Effector CD4-positive, alpha-beta T cell (primary cell): ENCODE results near the gene EID3.

Source experiments
- DNase-seq: peaks from one replicate; pipeline ENCODE4 v3.0.0-alpha.2; 2020

The EID3 gene

DNA sequence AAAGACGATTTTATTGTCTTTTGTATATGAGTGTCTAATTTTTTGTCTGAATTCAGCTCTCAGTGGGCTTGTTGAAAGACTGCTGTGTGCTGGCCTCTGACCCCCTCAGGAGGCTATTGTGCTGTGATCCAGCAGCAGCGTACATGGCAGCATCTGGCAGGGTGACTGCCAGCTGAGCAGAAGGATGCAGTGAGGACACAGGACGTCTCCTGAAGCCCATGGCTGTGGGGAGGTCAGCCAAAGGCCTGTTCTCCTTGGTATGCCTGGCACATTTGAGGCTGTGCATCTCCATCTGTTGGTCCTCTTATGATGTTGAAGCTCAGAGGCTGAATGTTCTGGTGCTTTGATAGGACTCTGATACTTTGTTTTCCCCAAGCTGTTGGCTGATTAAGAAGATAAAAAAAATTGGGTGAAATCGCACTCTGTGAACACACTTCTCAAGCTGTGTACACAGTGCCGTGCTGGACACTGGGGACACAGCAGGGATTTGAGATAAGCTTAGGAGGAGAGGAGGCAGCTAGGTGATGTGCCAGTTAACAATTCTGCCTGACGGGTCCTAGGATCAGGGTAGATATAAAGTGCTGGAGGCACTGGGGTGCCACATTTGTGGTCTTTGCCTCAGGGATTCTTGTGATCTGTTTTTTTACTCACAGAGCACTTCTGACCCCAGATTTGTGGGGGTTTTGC is 37.5 kb downstream of the EID3 start:
- DNase-seq: no peak

DNA sequence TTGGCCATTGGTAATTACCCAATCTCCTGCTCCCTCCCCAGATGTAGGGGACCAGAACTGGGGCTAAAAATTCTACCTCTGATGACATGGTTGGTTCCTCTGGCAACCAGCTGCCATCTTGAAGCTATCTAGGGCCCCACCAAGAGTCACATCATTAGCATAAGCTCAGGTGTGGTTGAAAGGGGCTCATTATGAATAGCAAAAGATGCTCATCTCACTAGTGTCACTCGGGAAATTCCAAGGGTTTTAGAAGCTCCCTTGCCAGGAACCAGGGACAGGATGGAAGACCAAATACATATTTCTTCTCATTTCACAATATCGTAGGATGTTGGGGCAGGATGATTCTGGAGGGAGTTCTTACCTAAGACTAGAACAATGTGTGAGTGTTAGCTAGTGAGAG is 38.6 kb downstream of the EID3 start:
- DNase-seq: no peak

DNA sequence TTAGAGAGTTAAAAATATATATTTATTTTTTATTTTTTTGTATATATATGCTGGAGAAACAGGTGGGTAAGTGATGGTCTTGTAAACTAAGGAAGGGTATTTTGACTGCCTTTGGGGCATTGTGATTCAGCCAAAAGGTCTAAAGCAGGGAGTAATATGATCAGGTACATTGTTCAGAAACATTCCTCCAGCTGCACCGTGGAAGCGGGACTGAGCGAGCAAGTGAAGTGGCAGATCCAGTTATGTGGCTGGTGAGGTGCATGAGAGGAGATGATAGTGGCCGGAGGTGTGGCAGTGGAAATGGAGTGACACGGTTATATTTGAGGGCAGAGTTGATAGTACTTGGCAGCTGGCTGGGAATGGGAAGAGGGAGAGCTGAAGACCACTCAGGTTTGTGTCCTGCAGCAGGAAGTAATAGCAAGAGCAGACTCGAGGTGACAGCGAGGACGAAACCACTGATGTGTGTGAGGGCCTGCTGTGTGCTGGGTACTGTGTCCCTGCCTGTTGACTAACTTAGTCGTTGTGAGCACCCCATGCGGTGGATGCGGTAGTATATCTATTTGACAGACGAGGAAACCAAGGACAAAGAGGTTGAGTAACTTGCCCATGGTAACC is 39.2 kb downstream of the EID3 start:
- no peak for DNase-seq

DNA sequence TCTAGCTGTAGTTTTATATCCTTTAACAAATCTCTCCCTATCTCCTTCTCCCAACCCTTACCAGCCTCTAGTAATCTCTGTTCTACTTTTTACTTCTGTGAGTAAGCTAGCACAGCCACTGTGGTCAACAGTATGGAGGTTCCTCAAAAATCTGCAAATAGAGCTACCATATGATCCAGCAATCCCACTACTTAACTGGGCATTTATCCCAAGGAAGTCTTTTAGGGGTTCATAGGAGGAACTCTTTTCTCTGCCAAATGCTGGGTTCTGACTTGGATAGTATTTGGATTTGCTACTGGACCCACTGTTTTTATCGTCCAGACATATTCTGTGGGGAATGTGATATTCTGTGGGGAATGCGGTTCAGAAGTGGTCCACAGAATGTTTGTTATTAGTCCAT is 41.1 kb downstream of the EID3 start:
- no peak for DNase-seq

DNA sequence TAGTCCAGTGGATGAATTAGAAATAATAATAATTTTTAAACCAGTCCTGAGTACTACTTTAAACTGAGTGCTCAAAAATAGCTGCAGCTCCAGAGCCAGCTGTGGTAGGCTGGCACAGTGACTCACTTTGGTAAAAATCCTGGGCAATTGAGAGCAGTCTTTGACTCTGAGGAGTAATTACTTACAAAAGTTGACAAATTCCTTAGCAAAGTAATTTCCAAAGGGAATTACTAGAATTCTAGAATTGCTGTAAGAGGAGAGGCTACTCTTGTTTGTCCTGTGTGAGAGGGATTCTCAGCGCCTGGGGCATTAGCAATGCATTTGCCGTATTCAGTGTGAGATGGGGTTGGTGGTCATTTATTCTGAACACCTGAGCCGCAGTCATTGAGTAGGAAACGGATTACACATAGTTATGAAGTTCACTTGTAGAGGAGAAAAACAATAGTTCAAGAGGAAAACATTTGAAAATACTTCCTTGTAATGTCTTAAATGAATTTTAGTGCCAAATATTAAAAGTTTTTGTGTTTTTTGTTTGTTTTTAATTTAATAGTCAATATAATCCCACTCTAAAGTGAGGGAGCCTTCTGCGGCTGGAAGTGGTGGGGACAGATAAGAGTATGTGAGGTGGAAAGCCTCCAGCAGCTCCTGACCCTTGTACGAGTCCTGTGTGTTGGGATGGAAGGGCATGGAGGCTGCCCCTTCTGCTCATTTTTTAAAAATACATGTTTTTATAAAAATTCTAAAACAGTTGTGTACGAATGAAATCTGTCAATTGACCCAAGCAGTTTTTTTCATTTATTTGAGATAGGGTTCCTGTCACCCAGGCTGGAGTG is 41.9 kb downstream of the EID3 start:
- no peak for DNase-seq

DNA sequence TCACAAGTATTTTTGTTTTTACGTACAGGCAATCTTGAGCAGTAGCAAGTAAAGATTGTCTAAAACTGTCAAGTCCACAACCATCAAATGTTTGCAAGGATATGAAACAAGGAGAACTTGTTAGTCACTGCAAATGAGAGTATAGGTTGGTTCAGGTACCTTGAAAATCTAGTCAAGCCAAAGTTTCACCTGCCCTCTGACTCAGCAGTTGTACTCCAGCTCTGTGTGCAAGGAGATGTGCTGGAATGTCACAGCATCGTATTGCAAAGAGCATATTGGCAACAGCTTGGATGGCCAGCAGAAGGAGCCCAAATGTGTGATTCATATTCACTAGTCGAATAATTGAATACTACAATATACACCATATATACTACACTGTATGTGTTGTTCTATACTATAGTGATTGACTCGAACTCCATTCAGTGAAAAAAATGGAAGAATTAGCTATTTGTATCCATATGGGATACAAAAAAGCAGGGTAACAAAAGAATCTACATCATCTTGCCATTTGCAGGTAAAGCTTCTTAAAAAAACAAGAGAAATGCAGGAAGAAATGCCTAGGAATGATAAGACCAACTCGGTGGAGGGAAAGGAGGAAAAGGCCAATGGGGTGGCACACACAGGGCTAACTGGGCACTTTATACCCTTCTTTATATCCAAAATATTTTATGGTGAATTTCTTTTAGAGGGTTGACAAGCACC is 44.0 kb downstream of the EID3 start:
- no peak for DNase-seq

DNA sequence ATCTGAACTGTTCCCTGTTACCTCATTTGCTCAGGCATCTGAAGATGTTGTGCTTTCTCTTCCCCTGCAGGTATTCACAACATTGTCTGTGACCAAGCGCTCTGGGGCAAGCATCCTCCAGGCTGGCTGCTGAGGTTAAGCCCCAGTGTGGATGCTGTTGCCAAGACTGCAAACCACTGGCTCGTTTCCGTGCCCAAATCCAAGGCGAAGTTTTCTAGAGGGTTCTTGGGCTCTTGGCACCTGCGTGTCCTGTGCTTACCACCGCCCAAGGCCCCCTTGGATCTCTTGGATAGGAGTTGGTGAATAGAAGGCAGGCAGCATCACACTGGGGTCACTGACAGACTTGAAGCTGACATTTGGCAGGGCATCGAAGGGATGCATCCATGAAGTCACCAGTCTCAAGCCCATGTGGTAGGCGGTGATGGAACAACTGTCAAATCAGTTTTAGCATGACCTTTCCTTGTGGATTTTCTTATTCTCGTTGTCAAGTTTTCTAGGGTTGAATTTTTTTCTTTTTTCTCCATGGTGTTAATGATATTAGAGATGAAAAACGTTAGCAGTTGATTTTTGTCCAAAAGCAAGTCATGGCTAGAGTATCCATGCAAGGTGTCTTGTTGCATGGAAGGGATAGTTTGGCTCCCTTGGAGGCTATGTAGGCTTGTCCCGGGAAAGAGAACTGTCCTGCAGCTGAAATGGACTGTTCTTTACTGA is 44.9 kb downstream of the EID3 start:
- no peak for DNase-seq

DNA sequence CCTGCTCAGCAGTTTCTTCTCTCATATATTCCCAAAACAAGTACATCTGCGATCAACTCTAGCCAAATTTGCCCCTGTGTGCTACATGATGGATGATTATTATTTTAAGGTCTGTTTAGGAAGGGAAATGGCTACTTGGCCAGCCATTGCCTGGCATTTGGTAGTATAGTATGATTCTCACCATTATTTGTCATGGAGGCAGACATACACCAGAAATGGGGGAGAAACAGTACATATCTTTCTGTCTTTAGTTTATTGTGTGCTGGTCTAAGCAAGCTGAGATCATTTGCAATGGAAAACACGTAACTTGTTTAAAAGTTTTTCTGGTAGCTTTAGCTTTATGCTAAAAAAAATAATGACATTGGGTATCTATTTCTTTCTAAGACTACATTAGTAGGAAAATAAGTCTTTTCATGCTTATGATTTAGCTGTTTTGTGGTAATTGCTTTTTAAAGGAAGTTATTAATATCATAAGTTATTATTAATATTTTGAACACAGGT is 45.5 kb downstream of the EID3 start:
- DNase-seq: no peak

DNA sequence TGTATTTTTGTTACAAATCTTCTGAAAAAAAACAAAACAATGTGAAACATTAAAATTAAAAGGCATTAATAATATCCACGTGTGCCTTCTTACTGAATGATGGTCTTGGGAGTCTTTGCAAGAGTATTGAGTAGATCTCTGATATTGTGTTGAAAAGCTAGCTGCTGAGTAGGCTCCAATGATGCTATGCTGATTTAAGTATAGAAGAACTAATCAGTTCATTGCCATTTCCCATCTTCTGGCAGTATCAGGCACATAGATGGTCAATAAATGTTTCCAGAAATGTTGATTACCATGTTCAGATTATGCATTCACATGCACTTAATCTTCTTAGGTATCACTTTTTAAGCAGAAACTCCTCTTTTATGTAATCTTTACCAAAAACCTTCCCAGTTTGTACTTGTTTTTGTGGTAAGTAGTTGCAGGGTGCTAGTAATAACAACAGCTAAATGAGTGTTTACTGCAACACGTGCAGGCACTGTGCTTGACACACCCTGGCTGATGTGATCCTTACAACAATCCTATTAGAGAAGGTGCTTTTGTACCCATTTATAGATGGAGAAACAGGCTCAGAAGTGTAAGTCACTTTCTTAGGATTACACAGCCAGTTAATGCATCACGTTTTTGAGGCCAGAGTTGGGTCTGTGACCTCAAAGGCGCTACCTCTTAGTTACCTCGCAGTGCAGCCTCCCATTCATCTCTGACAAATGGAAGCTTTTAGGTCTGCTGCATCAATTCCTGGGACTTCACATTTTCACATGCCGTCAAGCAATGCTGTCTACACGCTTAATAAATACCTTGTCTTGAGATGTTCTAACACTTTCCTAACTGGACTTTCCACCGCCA is 46.9 kb downstream of the EID3 start:
- DNase-seq: no peak

DNA sequence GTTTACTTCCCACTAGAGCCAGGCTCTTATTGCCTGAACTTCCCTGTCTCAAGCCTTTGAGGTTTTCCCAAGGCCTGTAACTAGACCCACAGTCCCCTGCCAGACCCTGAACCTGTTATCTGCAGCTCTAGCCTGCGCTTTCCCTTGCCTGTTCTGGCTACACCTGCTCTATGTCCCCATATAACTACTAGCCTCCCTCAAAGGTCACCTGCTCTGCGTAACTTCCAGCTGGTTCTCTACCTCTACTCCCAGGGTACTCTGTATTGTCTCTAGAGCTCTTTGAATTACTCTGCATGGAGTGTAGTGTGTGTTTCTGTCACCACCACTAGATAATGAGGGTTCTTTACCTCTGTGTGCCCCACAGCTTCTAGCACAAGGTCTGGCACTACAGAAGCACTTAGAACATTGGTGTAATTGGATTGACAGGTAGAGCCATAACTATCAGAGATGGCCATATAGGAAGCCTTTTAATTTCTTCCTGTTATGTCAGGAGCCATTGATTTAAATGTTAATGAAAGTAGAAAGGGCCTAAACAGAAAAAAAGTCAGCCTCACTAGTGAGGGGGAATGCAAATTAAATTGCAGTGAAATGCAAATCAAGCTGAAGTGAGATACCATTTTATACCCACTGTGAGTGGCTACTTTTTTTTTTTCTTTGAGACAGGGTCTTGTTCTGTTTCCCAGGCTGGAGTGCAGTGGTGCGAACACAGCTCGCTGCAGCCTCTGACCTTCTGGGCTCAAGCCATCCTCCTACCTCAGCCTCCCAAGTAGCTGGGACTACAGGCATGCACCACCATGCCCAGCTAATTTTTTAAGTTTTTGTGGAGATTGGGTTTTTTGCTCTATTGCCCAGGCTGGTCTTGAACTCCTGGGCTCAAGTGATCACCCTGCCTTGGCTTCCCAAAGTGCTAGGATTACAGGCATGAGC is 47.8 kb downstream of the EID3 start:
- DNase-seq: no peak

DNA sequence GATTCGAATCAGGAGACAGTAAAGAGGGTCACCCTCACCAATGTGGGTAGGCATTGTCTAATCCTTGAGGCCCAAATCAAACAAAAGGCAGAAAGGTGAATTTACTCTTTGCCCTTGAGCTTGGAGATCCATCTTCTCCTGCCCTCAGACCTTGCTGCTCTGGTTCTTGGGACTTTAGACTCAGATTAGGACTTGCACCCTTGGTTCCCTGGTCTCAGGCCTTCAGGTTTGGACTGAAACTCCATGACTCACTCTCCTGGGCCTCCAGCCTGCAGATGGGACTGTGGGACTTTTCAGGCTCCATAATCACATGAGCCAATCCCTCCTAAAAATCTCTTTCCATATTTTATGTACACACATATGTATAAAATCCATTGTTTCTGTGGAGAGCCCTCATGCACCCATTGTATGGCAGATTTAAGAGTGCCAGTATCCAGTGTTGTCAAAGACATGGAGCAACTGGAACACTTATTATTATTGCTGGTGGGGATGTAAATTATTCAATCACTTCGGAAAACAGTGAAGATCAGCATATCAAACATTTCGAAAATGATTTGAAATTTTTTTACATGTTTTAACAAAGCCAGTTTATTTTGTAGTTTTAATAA is 48.7 kb downstream of the EID3 start:
- DNase-seq: no peak

DNA sequence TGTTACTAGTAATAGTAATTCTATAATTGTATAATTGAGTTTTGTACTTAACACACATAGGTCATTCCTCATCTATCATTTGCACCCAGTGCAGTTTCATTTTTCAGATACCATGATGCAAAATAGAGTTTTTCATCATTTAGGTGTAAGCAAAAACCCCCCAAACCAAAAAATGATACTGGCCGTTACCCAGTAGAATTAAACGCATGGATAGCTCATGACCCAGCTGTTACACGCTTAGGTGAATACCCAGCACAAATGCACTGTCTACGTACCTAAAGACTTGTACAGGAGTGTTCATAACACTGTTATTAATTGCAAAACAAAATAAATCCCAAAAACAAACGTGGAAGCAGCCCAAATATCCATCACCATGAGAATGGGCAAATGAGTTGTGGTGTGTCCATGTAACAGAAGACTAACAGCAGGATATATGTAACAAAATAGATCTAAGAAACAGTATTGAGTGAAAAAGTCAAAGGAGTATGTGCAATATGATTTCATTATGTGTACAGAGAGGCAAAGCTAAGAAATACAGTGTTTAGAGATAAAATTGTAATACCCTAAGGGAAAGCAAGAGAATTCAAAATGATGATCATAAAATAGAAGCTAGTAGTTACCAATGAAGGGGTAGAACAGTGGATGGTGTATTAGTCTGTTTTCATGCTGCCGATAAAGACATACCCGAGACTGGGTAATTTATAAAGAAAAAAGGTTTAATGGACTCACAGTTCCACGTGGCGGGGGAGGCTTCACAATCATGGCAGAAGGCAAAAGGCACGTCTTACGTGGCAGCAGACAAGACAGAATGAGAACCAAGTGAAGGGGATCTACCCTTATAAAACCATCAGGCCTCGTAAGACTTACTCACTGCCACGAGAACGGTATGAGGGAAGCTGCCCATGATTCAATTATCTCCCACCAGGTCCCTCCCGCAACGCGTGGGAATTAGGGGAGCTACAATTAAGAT is 49.8 kb downstream of the EID3 start:
- DNase-seq: no peak

DNA sequence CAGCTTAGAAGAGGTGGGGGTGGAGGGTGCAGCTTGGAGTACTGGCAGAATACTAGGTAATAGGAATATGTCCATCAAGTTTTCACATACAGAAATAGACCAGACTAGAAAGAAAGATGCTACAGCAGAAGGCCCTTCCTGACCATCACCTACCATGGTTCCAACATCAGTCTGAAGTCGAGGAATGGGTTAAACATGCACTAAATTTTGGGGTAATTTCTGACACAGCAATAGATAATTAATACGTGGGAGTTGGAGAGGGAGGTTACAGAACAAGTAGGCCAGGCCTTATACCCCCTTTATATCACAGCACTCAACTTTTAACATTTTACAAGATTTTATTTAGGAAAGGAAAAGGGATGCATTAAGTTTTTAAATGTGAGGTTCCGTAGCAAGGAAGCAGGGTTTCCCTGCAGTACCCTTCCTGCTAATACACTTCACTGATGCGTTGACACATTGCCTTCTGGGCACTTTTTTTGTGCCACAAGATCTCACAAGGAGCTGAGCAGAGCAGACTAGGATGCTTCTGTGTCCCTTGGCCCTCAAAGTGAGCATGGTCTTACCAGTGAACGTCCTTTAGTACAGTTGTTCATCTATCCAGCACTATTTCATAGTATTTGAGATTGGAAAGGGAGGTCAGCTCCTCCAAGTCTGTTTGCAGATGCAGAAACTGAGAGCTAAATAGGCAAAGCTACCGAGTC is 50.8 kb downstream of the EID3 start:
- no peak for DNase-seq
